Stimulated activated CD4-positive, alpha-beta T cell treated with anti-CD3 and anti-CD28 coated beads, Interleukin-2, amount 100 ng/mL, for 24 hours (primary cell): ENCODE results near the gene PTH2.
A peak's percentile ranks its signal among the peaks of the same experiment; 100 is the strongest.
"Not testable (repeated sequence)": the region's sequence is repeated elsewhere in the genome, so short reads cannot be mapped to it uniquely, and the experiment has no call there.

ENCODE experiments used
- DNase-seq, 2 donors: peaks; one replicate each; pipeline ENCODE4 v3.0.0-alpha.2; 2020

PTH2 gene, protein sequence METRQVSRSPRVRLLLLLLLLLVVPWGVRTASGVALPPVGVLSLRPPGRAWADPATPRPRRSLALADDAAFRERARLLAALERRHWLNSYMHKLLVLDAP

DNA sequence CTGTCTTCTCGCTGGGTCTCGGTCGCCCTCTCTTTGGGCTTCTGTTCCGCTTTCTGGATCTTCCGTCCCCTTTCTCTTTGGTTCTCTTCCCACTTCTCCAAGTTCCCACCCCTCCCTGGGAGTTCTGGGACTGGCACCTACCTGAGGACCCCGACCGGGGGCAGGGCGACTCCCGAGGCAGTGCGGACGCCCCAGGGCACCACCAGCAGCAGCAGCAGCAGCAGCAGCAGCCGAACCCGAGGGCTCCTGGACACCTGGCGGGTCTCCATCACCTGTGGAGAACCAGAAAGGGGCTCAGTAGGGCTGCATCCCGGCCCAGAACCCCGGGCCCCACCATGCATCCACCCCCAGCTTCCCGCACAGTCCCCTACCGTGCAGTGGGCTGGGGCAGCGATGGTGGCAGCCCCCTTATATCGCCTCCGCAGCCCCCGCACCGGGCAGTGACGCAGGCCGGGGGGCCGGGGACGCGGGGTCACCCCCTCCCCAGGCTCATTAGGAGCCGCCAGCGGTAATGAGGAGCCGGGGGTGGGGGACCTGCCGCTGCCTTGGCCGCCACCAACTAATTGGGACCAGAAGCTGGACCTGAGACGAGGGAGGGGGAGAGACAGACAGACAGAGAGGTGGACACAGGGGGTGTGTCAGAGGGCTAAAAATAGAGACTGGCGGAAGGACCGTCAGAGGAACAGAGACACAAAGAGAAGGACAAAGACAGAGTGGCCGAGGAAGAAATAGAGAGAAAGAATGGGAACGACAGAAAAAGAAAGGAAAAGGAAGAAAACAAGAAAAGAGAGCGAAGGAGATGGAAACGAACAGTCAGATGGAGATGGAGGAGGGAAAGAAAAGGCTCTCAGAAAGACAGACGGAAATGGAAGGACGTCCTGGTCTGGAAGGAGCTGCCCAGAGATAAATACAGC, at the start of gene PTH2:
PTH2 (minus strand) TSS at position 371 of the 914 bp plus-strand sequence; CDS start at position 269, 102 bp downstream.
- DNase-seq: no peak

DNA sequence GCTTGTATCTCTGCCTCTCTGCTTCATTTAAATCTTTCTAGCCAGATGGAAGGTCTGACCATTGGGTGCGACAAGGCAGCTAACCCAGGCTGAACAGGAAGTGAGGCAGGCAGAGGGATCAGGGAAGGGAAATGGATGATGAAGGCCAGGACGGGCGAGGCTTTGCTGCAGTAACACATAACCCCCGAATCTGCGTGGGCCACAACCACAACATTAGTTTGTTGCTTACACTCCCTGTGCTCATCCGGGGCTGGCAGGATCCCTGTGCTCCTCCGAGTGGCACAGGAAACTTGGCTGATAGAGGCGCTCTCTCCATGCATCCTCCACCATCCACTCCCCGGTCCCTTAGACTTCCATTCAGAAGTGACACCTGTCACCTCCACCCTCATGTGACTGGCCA, 49.7 kb upstream of the PTH2 start:
- DNase-seq: peak in 1 of 2 donors; percentile 33

DNA sequence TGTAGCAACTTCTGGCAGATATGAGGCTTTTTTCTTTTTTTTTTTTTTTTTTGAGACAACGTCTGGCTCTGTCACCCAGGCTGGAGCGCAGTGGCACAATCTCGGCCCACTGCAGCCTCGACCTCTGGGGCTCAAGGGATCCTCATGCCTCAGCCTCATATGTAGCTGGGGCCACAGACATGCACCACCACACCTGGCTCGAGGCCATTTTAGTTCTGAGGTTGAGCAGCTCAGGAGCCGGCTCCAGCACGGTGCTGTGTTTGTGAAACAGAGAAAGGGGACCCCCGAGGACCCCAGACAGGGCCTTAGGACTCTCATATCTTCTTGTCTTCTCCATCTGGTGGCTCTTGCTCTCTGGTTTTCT, 47.4 kb upstream of the PTH2 start:
- no peak for DNase-seq

DNA sequence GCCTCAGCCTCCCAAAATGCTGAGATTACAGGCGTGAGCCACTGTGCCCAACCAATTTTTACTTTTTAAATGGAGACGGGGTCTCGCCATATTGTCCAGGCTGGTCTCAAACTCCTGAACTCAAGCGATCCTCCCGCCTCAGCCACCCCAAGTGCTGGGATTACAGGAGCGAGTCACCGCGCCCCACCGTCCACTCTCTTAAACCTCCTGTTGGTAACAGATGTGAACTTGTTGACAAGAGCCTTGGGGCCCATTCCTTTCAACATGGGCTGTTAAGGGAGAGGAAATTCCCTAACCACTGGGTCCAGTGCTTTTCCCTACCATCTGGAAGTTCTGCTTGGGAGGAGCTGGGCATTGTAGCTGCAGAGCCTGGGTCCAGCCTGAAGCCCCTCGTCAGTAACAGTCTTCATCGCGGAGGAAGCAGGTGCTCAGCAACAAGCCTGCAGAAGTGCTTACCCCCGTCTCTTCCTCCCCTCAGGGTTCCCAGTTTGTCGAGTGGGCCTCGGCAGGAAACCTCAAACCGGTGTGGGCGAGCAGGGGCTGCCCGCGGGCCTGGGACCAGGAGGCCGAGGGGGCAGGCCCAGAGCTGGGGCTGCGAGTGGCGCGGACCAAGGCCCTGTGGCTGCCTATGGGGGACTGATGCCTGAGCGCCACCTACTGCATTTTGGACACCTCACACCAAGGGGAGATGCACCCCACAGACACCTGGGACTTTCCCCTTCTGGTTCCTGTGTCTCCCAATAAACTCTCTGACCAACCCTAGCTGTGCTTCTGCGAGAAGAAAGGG, 46.8 kb upstream of the PTH2 start:
- peak; percentile 69 to 81 for DNase-seq

DNA sequence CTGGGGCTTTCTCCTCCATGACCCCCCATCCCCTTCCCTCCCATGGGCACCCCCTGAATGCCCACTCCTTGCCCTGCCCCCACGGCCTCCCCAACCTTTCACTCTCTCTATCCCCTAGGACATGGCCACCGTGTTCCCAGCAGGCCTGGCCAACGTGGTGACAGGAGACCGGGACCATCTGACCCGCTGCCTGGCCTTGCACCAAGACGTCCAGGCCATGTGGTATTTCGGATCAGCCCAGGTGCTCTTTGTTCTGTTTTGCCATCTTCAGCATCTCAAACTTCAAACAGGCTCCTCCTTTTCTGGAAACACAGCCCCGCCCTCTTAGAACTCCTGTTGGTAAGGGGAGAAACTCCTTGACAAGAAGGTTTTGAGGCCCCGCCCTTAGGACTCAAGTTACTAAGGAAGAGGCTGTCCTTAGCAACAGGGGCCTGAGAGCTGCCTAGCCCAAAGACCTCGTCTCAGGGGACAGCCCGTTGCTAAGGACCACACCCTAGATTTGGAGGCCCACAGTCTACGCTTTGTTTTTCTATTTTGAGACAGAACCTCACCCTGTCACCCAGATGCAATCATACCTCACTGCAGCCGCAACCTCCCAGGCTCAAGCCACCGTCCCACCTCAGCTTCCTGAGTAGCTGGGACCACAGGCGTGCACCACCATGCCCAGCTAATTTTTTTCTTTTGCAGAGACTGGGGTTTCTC, 45.7 kb upstream of the PTH2 start:
- DNase-seq: peak; percentile 71 to 75

DNA sequence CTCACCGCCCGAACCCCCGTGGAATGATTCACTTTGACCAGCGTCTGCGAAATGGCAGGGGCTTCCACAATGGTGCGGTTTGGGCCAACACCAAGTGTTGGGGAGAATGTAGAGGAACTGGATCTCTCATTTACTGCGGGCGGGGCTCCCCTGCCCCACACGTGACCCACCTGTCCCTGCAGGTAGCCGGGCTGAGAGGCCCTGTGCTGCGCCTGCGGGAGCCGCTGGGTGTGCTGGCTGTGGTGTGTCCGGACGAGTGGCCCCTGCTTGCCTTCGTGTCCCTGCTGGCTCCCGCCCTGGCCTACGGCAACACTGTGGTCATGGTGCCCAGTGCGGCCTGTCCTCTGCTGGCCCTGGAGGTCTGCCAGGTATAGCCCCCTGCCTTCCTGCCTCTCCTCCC, 45.0 kb upstream of the PTH2 start:
- no peak for DNase-seq

DNA sequence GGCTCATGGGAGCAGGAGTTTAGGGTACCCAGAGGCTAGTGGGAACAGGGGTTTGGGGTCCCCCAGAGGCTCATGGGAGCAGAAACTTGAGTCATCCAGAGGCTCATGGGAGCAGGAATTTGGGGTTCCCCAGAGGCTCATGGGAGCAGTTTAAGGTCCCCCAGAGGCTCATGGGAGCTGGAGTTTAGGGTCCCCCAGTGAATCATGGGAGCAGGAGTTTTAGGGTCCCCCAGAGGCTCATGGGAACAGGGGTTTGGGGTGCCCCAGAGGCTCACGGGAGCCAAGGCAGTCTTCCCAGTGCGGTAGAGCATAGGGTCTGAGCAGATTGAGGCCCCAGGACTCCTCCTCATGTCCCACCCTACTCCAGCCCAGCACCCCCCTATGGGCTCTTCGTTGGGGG, 42.1 kb upstream of the PTH2 start:
- no peak for DNase-seq

DNA sequence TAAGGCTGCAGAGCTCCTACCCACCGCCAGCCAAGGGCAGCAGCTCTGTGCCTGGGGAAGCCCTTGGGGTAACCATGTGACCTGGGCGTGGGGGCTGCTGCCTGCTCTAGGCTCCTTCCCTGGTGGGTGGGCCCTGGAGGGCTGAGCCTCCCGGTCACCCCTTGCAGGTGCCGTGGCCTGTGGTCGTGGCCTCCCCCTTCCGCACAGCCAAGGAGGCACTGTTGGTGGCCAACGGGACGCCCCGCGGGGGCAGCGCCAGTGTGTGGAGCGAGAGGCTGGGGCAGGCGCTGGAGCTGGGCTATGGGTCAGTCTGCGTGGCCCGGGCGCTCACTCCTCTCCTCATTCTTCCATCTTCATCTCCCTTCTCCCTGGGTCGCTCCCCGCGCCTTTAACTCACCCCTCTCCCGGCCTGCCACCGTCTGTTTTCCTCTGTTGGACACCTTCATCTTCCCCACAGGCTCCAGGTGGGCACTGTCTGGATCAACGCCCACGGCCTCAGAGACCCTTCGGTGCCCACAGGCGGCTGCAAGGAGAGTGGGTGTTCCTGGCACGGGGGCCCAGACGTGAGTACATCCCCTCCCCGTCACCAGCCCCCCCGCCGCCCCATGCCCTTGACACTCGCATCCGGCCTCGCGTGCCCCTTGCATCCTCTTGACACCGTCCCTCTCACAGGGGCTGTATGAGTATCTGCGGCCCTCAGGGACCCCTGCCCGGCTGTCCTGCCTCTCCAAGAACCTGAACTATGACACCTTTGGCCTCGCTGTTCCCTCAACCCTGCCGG, 40.9 kb upstream of the PTH2 start:
- DNase-seq: no peak

DNA sequence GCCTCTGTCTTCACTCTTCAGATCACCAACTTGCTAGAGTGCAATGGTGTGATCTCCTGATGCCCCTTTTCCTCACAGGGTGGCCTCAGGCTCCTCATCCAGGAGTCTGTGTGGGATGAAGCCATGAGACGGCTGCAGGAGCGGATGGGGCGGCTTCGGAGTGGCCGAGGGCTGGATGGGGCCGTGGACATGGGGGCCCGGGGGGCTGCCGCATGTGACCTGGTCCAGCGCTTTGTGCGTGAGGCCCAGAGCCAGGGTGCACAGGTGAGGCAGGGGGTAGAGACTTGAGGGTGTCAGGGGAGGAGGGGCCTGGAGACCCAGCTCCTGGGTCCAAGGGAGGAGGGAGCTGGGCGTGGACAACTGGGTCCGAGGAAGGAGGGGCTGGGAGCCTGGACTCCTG, 39.3 kb upstream of the PTH2 start:
- DNase-seq: no peak

DNA sequence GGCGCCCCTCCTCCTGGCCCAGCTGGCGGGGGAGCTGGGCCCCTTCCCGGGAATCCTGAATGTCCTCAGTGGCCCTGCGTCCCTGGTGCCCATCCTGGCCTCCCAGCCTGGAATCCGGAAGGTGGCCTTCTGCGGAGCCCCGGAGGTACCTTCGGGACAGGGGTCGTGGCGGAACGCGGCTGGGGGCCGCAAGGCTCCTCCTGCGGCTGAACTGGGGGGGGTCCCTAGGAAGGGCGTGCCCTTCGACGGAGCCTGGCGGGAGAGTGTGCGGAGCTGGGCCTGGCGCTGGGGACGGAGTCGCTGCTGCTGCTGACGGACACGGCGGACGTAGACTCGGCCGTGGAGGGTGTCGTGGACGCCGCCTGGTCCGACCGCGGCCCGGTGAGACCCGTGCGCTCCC, 38.4 kb upstream of the PTH2 start:
- no peak for DNase-seq

DNA sequence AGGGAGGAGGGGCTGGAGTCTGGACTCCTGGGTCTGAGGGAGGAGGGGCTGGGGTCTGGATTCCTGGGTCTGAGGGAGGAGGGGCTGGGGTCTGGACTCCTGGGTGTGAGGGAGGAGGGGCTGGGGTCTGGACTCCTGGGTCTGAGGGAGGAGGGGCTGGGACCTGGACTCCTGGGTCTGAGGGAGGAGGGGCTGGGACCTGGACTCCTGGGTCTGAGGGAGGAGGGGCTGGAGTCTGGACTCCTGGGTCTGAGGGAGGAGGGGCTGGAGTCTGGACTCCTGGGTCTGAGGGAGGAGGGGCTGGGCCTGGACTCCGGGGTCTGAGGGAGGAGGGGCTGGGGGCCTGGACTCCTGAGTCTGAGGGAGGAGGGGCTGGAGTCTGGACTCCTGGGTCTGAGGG, 37.9 kb upstream of the PTH2 start:
- DNase-seq: not testable (repeated sequence)

DNA sequence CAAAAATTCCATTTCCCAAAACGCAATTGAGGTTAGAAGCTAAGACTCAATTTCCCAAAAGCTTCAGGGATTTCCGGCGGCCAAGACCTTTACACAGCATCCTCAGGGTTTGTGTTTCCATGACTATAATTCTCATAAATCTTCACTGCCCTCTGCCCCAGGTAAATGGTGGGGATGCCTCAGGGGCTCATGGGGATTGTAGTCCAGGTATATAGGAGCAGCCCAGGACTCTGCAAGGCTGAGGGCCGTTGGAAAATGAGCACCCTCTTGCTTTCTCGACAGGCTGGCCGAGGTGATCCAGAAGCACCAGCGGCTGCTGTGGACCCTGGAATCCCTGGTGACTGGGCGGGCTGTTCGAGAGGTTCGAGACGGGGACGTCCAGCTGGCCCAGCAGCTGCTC, 36.1 kb upstream of the PTH2 start:
- DNase-seq: no peak

DNA sequence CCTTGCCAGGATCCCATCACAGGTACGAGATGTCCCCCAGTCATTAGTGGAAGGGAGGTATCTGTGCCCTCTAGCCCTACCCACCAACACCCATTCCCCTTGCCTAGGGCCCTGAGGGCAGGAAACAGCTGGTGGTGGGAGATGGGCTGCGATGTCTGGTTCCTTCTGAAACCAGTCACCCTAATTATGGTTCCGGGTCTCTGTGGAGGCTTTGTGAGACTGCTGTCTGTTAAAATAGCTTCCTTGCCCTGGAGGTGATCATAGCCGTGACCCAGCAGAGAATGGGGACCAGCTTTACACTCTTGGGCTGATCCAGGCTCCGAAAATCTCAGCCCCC, 35.3 kb upstream of the PTH2 start:
- no peak for DNase-seq

DNA sequence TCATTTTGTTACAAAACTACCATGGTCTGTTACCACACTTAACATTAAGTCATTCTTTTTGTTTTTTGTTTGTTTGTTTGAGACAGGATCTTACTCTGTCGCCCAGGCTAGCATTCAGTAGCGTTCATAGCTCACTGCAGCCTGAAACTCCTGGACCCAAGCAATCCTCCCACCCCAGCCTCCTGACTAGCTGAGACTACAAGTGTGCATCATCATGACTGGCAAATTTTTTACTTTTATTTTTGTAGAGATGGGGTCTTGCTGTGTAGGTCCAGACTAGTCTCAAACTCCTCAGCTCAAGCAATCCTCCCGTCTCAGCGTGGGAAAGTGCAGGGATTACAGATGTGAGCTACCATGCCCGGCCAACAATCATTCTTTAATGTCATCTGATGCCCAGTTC, 33.1 kb upstream of the PTH2 start:
- no peak for DNase-seq

DNA sequence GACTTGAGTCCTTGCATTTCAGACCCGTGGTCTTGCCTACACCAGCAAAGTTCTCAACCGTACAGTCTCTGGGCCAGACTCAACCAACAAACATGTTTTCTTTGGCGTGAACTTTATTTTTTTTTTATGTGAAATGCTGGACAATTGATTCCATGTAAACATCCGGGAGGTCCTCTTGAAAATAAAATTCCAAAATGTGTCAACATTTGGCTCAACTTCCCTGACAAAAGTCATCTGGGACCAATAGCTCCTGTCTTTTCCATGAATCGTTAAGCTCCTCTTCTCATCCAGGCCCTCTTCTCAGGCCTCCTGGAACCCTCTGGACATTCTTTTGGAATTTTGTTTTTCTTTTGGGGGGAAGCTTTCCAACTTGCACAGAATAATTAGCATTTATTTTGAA, 32.5 kb upstream of the PTH2 start:
- DNase-seq: no peak

DNA sequence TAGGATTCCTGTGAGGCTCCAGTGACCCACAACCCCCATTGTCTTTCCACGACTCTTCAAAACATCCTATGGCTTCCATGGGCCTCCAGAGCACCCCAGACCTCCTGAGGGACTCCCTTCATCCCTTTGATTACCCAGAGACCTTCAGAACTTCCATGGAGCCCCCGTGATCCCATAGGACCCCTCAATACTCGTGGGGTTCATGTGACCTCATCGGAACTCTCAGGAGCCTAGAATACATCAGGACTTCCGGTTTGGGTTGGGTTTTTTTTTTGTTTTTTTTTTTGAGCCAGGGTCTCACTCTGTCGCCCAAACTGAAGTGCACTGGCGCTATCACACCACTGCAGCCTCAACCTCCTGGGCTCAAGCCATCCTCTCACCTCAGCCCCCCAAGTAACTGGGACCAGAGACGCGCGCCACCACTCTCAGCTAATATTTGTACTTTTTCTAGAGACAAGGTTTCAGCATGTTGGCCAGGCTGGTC, 30.6 kb upstream of the PTH2 start:
- DNase-seq: no peak

DNA sequence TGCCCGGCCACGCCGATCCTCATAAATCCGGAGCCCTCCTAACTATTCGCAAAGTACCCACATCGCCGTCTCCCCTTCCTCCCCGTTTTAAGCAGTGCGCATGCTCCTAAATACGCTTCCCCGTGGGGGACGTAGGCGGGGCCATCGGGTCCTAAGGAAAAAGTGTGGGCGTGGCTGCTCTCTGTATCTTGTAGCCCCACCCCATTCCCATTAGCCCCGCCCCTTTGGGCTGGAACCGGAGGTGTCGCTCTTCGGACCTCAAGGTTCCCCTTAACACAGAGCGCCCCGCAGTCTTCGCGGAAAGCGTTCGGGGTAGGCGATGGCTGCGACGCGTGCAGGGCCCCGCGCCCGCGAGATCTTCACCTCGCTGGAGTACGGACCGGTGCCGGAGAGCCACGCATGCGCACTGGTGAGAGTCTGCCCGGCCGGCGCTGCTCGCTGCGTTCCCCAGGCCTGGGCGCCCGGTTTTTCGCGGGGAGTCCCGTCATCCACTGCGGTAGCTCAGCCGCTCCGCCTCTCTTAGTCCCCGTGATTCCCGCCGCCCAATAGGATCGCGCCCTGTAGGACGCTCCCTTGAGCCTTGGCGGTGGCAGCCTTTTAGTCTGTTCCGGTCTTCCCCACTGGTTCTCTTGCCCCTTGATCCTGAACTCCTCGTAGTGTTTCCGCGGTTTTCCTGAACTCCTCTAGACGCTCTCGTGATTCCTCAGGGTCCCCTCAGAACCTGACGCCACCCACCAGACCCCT, 29.9 kb upstream of the PTH2 start, which contains the start of gene ALDH16A1:
ALDH16A1 (plus strand) TSS at position 213 of the 744 bp plus-strand sequence; CDS start at position 320, 107 bp downstream.
- peak; percentile 97 for DNase-seq

DNA sequence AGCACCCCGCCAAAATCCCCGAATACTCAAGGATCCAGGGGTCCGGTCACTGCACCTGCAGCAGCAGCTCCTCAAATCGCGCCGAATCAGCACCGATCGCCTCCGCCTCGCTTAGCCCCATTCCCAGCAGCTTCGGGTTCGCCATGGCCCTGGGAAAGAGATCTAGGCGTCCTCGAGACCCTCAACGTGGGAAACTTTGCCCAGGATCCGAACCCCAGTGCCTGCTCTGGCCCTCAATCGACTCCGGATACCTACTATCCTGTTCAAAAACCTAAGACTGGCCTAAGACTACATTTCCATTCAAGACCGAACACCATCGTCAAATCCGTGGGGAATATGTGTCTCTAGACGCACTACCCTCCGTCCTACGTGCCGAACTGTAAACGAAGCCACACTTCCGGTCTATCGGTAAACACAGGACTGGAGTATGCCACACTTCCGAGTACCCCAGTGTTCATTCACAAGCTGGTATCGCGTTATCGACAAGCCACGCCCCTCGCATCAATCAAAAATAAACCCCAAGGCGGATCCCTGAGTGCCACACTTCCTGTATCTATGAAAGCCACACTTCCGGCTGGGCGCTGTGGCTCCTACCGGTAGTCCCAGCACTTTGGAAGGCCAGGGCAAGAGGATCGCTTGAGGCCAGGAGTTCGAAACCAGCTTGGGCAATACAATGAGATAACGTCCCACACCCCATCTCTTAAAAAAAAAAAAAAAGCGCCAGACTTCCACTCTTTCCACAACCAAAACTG, 28.4 kb upstream of the PTH2 start, which contains the start of gene PIH1D1:
PIH1D1 (minus strand) TSS at position 385 of the 752 bp plus-strand sequence; CDS start at position 145, 240 bp downstream.
- DNase-seq: peak; percentile 93 to 94

DNA sequence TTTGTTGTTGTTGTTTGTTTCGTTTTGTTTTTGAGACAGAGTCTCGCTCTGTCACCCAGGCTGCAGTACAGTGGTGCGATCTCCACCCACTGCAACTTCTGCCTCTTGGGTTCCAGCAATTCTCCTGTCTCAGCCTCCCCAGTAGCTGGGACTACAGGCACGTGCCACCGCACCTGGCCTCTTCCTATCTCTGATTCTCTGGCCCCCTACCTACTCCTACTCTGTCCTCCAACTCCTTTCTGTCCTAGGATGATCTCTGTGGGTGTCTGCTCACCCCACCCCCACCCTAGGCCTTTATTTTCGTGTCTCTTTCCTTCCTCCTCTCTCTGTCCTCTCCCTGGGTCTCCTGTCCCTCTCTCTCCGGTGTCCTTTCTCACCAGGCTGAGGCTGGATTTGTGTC, 27.2 kb upstream of the PTH2 start:
- DNase-seq: no peak

DNA sequence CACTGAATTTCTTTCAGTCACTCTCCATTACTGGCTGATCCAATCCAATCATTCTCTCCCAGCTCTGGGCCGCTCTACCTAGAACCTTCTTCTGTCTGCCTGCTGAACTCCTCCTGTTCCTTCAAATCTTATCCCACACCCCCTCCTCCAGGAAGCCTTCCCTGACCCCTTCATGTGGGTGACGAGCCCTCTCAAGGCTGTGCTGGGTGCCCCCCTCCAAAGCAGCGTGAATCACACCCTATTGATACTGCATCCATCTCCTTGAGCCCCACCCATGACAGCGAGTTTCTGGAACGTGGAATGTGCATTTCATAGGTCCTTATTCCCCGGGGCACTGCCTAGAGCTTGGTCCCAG, 25.2 kb upstream of the PTH2 start:
- no peak for DNase-seq
